CD4-positive, alpha-beta memory T cell (primary cell): ENCODE measurements around the gene SQSTM1. TPM values are rescaled to one million over a fixed set of nuclear protein-coding genes. Genes with fewer than 3 reads are reported as not detected.

ENCODE experiments used
- CTCF ChIA-PET: fragments of 350-600 bp; sonication (Branson Sonifier 250); formaldehyde crosslinking; loops from one replicate; lab custom pipeline; 2021; ENCODE audit warnings: inconsistent platforms; ENCODE audit not compliant: partially characterized antibody; lab: Charles Lee
- POLR2A ChIA-PET: fragments of 350-600 bp; sonication (Branson Sonifier 250); formaldehyde crosslinking; loops from one replicate; lab custom pipeline; 2021; ENCODE audit not compliant: partially characterized antibody; lab: Charles Lee
- DNase-seq, 5 donors: peaks; one replicate each; pipeline versions ENCODE4 v3.0.0 to v3.0.0-alpha.2; 2020 to 2022; ENCODE audit warnings: mixed read lengths in 1 of 5
- H3K27ac ChIP-seq: one replicate; pipeline ENCODE4 v1.7.0; 2013; ENCODE audit warnings: low read depth, low read length
- H3K27me3 ChIP-seq: 2 replicates; pipeline ENCODE4 v1.7.0; 2013; ENCODE audit warnings: mild to moderate bottlenecking, low read length, moderate library complexity; ENCODE audit not compliant: insufficient read depth
- H3K36me3 ChIP-seq: 2 replicates; pipeline ENCODE4 v1.7.0; 2013; ENCODE audit warnings: mild to moderate bottlenecking, low read length, moderate library complexity; ENCODE audit not compliant: insufficient read depth
- H3K4me1 ChIP-seq: 2 replicates; pipeline ENCODE4 v1.7.0; 2013; ENCODE audit warnings: mild to moderate bottlenecking, low read length, moderate library complexity; ENCODE audit not compliant: insufficient read depth
- H3K4me3 ChIP-seq, 2 donors: one replicate each; pipeline ENCODE4 v1.7.0; 2013; ENCODE audit warnings: low read length in 2 of 2, mild to moderate bottlenecking in 1 of 2
- H3K9me3 ChIP-seq, 2 donors: one replicate each; pipeline ENCODE4 v1.7.0; 2013; ENCODE audit warnings: low read length in 2 of 2, control low read depth in 1 of 2; ENCODE audit not compliant: control insufficient read depth in 1 of 2
- H3K27ac Mint-ChIP-seq, 7 donors: one replicate each; pipeline ENCODE4 v1.8.0; 2020 to 2021; ENCODE audit warnings: mixed read lengths in 7 of 7, mild to moderate bottlenecking in 6 of 7, inconsistent platforms in 3 of 7, moderate library complexity in 3 of 7
- H3K27me3 Mint-ChIP-seq, 2 donors: one replicate each; pipeline ENCODE4 v1.8.0; 2020 to 2021; ENCODE audit warnings: mixed read lengths in 2 of 2
- H3K36me3 Mint-ChIP-seq, 2 donors: one replicate each; pipeline ENCODE4 v1.8.0; 2020 to 2021; ENCODE audit warnings: mixed read lengths in 2 of 2, inconsistent platforms in 1 of 2, mild to moderate bottlenecking in 1 of 2
- H3K4me1 Mint-ChIP-seq, 4 donors: one replicate each; pipeline ENCODE4 v1.8.0; 2020 to 2021; ENCODE audit warnings: mixed read lengths in 4 of 4, mild to moderate bottlenecking in 1 of 4
- H3K4me3 Mint-ChIP-seq, 8 donors: one replicate each; pipeline ENCODE4 v1.8.0; 2020 to 2021; ENCODE audit warnings: mixed read lengths in 8 of 8, mild to moderate bottlenecking in 7 of 8, moderate library complexity in 6 of 8, inconsistent platforms in 3 of 8
- H3K9me3 Mint-ChIP-seq, 8 donors: one replicate each; pipeline ENCODE4 v1.8.0; 2020 to 2021; ENCODE audit warnings: mixed read lengths in 8 of 8, mild to moderate bottlenecking in 5 of 8, inconsistent platforms in 3 of 8, moderate library complexity in 1 of 8
- intact Hi-C: fragments of 100-400 bp; cut with micrococcal nuclease; formaldehyde crosslinking; loops from one replicate; pipeline ENCODE4 v1.15.1; 2023
- polyA plus RNA-seq, 2 donors: library from polyadenylated mRNA; unstranded; fragments of 300-500 nt; fragmentation: Illumina TruSeq; gene quantifications; one replicate each; pipeline ENCODE4 v1.2.3, GENCODE V29; 2021
- total RNA-seq, 2 experiments: library from RNA; stranded (reverse); gene quantifications; one replicate each; pipeline ENCODE4 v1.2.3, GENCODE V29; 2021

The SQSTM1 gene
- total and polyA plus RNA-seq, 4 experiments from 2014 or later, result 188 to 303 (median 256) TPM

- peak overlapping the region; percentile 99 for H3K27ac ChIP-seq
- no peaks in the 10 kb centered on the region for H3K9me3 ChIP-seq
- CTCF ChIA-PET, result interaction anchor here (1.1 kb wide), 1 partner anchor 17 kb away, joined by 3 read pairs; no protein-coding TSS in a partner anchor
- Mint-ChIP-seq H3K9me3 (peaks cover 0 to 5% (median 0%) of the 10 kb centered on the region in 8 donors), H3K4me1 (peaks cover 26 to 52% (median 38%) of the 10 kb centered on the region in 4 donors), H3K4me3 (peak overlapping the region; percentile 78 to 88 (median 82)), H3K27ac (peak overlapping the region; percentile 73 to 96 (median 92)), H3K36me3 (peaks cover 11 to 30% of the 10 kb centered on the region in 2 donors), H3K27me3 (peaks cover 0 to 4% of the 10 kb centered on the region in 2 donors)
- POLR2A ChIA-PET, result interaction anchor here (1.5 to 7.5 kb wide), 11 partner anchors 8 to 253 kb away, joined by 3 to 159 read pairs (median 21); partner anchors contain the start of genes HNRNPH1, LTC4S, MAML1 and MGAT4B
- H3K27me3 ChIP-seq, result no peaks in the 10 kb centered on the region
- peak; percentile 81 to 97 (median 86) for DNase-seq
- H3K4me3 ChIP-seq, result peak overlapping the region in 1 of 2 donors; percentile 45
- peaks cover 46% of the 10 kb centered on the region for H3K4me1 ChIP-seq
- intact Hi-C loops, result no loop called here
- peaks cover 15% of the 10 kb centered on the region for H3K36me3 ChIP-seq
Measured at GRCh38 chr5:179818746-179819295, 1.9 kb upstream of the SQSTM1 start.

DNA sequence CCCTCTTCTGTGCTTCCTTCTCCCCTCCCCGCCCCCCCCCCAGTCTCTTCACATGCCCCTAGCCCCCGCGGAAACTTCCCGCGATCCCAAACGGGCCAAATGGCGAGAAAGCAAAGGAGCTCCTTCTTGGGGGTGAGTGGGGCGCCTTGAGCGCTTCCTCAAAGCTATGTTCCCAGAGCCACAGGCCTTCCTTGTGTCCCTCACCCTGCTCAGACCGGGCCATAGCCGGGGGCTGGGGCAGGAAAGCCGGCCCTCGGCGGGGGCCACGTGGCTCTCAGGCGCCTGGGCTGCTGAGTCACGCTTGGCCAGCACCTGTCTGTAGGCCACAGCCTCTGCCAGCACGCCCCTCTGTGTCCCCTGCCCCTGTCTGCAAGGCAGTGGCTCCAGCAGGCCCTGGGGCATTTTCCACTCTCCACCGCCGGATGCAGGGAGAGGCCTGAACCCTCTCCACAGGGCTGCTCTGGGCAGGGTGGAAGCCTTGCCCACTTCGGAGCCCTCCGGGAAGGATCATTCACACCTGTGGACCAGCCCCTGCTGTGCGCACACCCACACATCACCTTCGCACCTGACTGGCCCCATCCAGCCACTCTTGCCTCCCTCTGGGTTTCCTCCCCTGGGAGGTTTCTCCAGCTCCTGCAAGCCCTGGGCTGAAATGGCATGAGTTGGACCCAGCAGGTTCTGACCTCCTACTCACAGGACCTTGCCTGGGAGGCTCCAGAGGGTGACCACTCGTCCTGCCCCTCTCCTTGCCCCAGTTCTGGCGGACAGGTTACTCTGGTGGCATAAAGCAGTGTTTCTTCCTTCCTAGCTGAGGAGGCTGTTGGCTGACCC, 1.2 kb upstream of the SQSTM1 start:
- Mint-ChIP-seq H3K36me3 (peaks cover 10 to 31% of the 10 kb centered on the region in 2 donors), H3K9me3 (peaks cover 0 to 5% (median 0%) of the 10 kb centered on the region in 8 donors), H3K27ac (peak overlapping the region; percentile 90 to 97 (median 95)), H3K27me3 (peaks cover 0 to 4% of the 10 kb centered on the region in 2 donors), H3K4me3 (peak overlapping the region; percentile 73 to 88 (median 80)), H3K4me1 (peaks cover 27 to 58% (median 42%) of the 10 kb centered on the region in 4 donors)
- ChIA-PET POLR2A (interaction anchor here (0.9 to 7.5 kb wide), 17 partner anchors 9 to 1193 kb away, joined by 3 to 159 read pairs (median 12); partner anchors contain the start of genes CLK4, HNRNPH1, LTC4S and MAML1), CTCF (interaction anchor here (1.0 to 2.1 kb wide), 4 partner anchors 14 to 18 kb away, joined by 3 to 15 read pairs (median 3); no protein-coding TSS in a partner anchor)
- Histone ChIP-seq H3K4me3 (peak overlapping the region in 1 of 2 donors; percentile 83), H3K4me1 (peaks cover 52% of the 10 kb centered on the region), H3K9me3 (no peaks in the 10 kb centered on the region), H3K36me3 (peaks cover 22% of the 10 kb centered on the region), H3K27ac (peak overlapping the region; percentile 99), H3K27me3 (no peaks in the 10 kb centered on the region)
- DNase-seq, result peak in 3 of 5 donors; percentile 31 to 70 (median 34)
- intact Hi-C loops, result loop anchor here (1.0 to 2.0 kb wide), 3 partner anchors 39 to 121 kb away; partner anchors contain the start of genes CANX, MAML1 and MRNIP

- Mint-ChIP-seq H3K36me3 (peaks cover 16 to 37% of the 10 kb centered on the region in 2 donors), H3K9me3 (peaks cover 0 to 5% (median 0%) of the 10 kb centered on the region in 8 donors), H3K4me3 (peak overlapping the region; percentile 73 to 88 (median 80)), H3K4me1 (peaks cover 30 to 64% (median 47%) of the 10 kb centered on the region in 4 donors), H3K27ac (peak overlapping the region; percentile 90 to 97 (median 95)), H3K27me3 (peaks cover 0 to 4% of the 10 kb centered on the region in 2 donors)
- DNase-seq, result no peak
- Histone ChIP-seq H3K4me3 (peak overlapping the region; percentile 39 to 83), H3K27me3 (no peaks in the 10 kb centered on the region), H3K27ac (peak overlapping the region; percentile 99), H3K9me3 (no peaks in the 10 kb centered on the region), H3K36me3 (peaks cover 28% of the 10 kb centered on the region), H3K4me1 (peaks cover 52% of the 10 kb centered on the region)
- ChIA-PET POLR2A (interaction anchor here (0.7 to 7.5 kb wide), 19 partner anchors 9 to 1194 kb away, joined by 3 to 159 read pairs (median 6); partner anchors contain the start of genes CLK4, HNRNPH1, LTC4S and MAML1), CTCF (interaction anchor here (1.0 to 2.1 kb wide), 4 partner anchors 14 to 24 kb away, joined by 3 to 15 read pairs (median 4); no protein-coding TSS in a partner anchor)
- intact Hi-C loops, result loop anchor here (1.0 to 2.0 kb wide), 3 partner anchors 38 to 121 kb away; partner anchors contain the start of genes CANX, MAML1 and MRNIP
Measured at GRCh38 chr5:179820127-179820482, 600 bp upstream of the SQSTM1 start.

GRCh38 chr5:179821298-179822058, 773 bp downstream of the SQSTM1 start:
- CTCF ChIA-PET, result interaction anchor here (1.0 to 2.1 kb wide), 7 partner anchors 13 to 25 kb away, joined by 3 to 15 read pairs (median 3); no protein-coding TSS in a partner anchor
- Mint-ChIP-seq H3K4me3 (peak overlapping the region; percentile 93 to 98 (median 96)), H3K36me3 (peaks cover 18 to 48% of the 10 kb centered on the region in 2 donors), H3K4me1 (peaks cover 28 to 73% (median 46%) of the 10 kb centered on the region in 4 donors), H3K27ac (peak overlapping the region; percentile 96 to 99 (median 97)), H3K9me3 (peaks cover 0 to 5% (median 0%) of the 10 kb centered on the region in 8 donors), H3K27me3 (peaks cover 0 to 1% of the 10 kb centered on the region in 2 donors)
- H3K4me3 ChIP-seq, result peak overlapping the region; percentile 50 to 83
- H3K4me1 ChIP-seq, result peaks cover 52% of the 10 kb centered on the region
- intact Hi-C loops, result loop anchor here (1.0 to 2.0 kb wide), 2 partner anchors 15 to 123 kb away; partner anchors contain the start of genes CANX and MGAT4B
- POLR2A ChIA-PET, result interaction anchor here (0.5 to 7.5 kb wide), 21 partner anchors 10 to 271 kb away, joined by 3 to 159 read pairs (median 6); partner anchors contain the start of genes HNRNPH1, LTC4S, MAML1 and MGAT4B
- peak; percentile 89 to 92 (median 90) for DNase-seq
- no peaks in the 10 kb centered on the region for H3K27me3 ChIP-seq
- H3K9me3 ChIP-seq, result no peaks in the 10 kb centered on the region
- H3K36me3 ChIP-seq, result peaks cover 37% of the 10 kb centered on the region
- H3K27ac ChIP-seq, result peak overlapping the region; percentile 99

DNA sequence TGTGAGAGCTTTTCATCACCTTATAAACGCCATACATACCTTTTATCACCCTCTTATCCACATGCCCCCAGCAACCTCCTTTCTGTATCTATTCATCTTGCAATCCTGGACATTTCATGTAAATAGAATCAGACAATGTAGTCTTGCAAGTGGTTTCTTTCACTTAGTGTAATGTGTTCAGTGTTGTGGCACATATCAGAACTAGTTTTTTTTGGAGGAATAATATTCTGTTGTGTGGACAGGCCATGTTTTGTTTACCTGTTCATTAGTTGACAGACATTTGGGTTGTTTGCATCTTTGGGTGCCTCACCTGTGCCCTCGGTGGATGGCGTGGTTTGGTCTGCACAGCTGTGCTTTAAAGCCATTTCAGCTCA, 1.3 kb downstream of the SQSTM1 start:
- H3K9me3 Mint-ChIP-seq, result peaks cover 0 to 5% (median 0%) of the 10 kb centered on the region in 8 donors
- H3K27ac ChIP-seq, result peak overlapping the region; percentile 99
- ChIA-PET POLR2A (interaction anchor here (0.5 to 7.5 kb wide), 11 partner anchors 9 to 271 kb away, joined by 3 to 159 read pairs (median 5); partner anchors contain the start of genes LTC4S, MGAT4B, MRNIP and RUFY1), CTCF (interaction anchor here (1.1 to 1.6 kb wide), 5 partner anchors 12 to 25 kb away, joined by 3 to 5 read pairs (median 3); no protein-coding TSS in a partner anchor)
- peak overlapping the region; percentile 96 to 99 (median 97) for H3K27ac Mint-ChIP-seq
- H3K4me1 Mint-ChIP-seq, result peaks cover 30 to 77% (median 47%) of the 10 kb centered on the region in 4 donors
- H3K4me1 ChIP-seq, result peaks cover 52% of the 10 kb centered on the region
- peaks cover 42% of the 10 kb centered on the region for H3K36me3 ChIP-seq
- DNase-seq, result no peak
- H3K4me3 Mint-ChIP-seq, result peak overlapping the region; percentile 93 to 98 (median 96)
- no peaks in the 10 kb centered on the region for H3K27me3 ChIP-seq
- intact Hi-C loops, result no loop called here
- H3K36me3 Mint-ChIP-seq, result peaks cover 22 to 54% of the 10 kb centered on the region in 2 donors
- H3K27me3 Mint-ChIP-seq, result peaks cover 0 to 1% of the 10 kb centered on the region in 2 donors
- H3K4me3 ChIP-seq, result peak overlapping the region in 1 of 2 donors; percentile 83
- H3K9me3 ChIP-seq, result no peaks in the 10 kb centered on the region
